Stimulated activated naive CD8-positive, alpha-beta T cell treated with anti-CD3 and anti-CD28 coated beads, Interleukin-15, Interleukin-2, amounts not matched to agents 100 ng/mL and 50 ng/mL, for 24 hours (primary cell): ENCODE data around the gene CGB3.

ENCODE experiments used
- H3K27ac Mint-ChIP-seq: one replicate; pipeline ENCODE4 v1.8.0; 2021; ENCODE audit warnings: mild to moderate bottlenecking, mixed read lengths
- H3K27me3 Mint-ChIP-seq: one replicate; pipeline ENCODE4 v1.8.0; 2021; ENCODE audit warnings: mixed read lengths
- H3K36me3 Mint-ChIP-seq: one replicate; pipeline ENCODE4 v1.8.0; 2021; ENCODE audit warnings: low read depth, mixed read lengths
- H3K4me1 Mint-ChIP-seq: one replicate; pipeline ENCODE4 v1.8.0; 2021; ENCODE audit warnings: low read depth, mixed read lengths
- H3K4me3 Mint-ChIP-seq: one replicate; pipeline ENCODE4 v1.8.0; 2021; ENCODE audit warnings: mild to moderate bottlenecking, mixed read lengths
- H3K9me3 Mint-ChIP-seq: one replicate; pipeline ENCODE4 v1.8.0; 2021; ENCODE audit warnings: mixed read lengths

The CGB3 gene

GRCh38 chr19:48989701-48990291, 34.3 kb downstream of the CGB3 start:
- Mint-ChIP-seq H3K27me3 (no peaks in the 10 kb centered on the region), H3K4me3 (no peak overlapping the region), H3K9me3 (no peaks in the 10 kb centered on the region), H3K27ac (no peak overlapping the region), H3K4me1 (peaks cover 50% of the 10 kb centered on the region), H3K36me3 (peaks cover 40% of the 10 kb centered on the region)

- H3K36me3 Mint-ChIP-seq, result peaks cover 35% of the 10 kb centered on the region
- peak overlapping the region; percentile 42 for H3K27ac Mint-ChIP-seq
Observed at GRCh38 chr19:48988860-48989259, 35.3 kb downstream of the CGB3 start.

DNA sequence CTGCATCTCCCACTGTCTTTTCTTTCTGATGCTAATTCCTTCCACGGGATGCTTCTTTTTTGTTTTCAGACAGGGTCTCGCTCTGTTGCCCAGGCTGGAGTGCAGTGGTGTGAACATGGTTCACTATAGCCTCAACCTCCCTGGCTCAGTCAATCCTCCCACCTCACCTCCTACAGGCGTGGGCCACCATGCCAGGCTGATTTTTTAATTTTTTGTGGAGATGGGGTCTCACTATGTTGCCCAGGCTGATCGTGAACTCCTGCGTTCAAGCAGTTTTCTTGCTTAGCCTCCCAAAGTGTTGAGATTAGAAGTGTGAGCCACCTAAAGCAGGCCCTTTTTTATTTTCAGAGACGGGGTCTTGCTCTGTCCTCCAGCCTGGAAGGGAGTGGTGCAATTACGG, 35.8 kb downstream of the CGB3 start:
- H3K27ac Mint-ChIP-seq, result peak overlapping the region; percentile 89
- H3K36me3 Mint-ChIP-seq, result peaks cover 37% of the 10 kb centered on the region
- peaks cover 40% of the 10 kb centered on the region for H3K4me1 Mint-ChIP-seq
- H3K4me3 Mint-ChIP-seq, result peak overlapping the region; percentile 29
- no peaks in the 10 kb centered on the region for H3K27me3 Mint-ChIP-seq
- no peaks in the 10 kb centered on the region for H3K9me3 Mint-ChIP-seq

More at GRCh38 chr19:48988860-48989259, 35.3 kb downstream of the CGB3 start:
- Mint-ChIP-seq H3K4me1 (peaks cover 44% of the 10 kb centered on the region), H3K27me3 (no peaks in the 10 kb centered on the region), H3K4me3 (no peak overlapping the region), H3K9me3 (no peaks in the 10 kb centered on the region)

DNA sequence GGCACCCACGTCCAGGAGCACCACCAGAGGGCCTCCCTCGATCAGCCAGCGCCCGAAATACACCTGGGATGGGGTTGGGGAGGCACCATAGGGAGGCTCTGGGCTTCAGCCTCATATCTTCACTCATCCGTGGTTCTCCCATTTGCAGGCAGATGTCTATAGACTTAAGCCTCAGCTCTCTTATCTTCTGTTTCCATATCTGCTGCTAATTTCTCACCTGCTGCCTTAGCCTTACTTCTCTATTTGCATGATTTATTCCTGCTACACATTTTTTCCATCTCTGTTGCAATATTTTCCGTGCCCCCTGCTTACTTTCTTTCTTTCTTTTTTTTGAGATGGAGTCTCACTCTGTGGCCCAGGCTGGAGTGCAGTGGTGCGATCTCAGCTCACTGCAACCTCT, 36.8 kb downstream of the CGB3 start:
- H3K36me3 Mint-ChIP-seq, result peaks cover 45% of the 10 kb centered on the region
- H3K9me3 Mint-ChIP-seq, result no peaks in the 10 kb centered on the region
- no peaks in the 10 kb centered on the region for H3K27me3 Mint-ChIP-seq
- H3K4me1 Mint-ChIP-seq, result peaks cover 38% of the 10 kb centered on the region
- H3K27ac Mint-ChIP-seq, result peak overlapping the region; percentile 89
- H3K4me3 Mint-ChIP-seq, result peak overlapping the region; percentile 24

DNA sequence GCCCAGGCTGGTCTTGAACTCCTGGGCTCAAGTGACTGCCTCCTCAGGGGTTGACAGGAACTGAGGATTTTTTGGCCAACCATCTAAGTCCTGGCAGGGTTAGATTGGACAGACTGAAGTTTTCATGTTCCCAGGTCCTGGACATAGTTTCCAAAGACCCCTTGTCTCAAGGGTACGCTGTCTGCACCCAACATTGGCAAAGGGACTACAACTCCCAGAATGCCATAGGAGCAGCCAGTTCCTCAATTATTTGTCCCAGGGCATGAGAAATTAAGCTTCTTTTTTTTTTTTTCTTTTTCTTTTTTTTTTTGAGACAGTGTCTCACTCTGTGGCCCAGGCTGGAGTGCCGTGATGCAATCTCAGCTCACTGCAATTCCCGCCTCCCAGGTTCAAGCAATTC, 37.9 kb downstream of the CGB3 start:
- H3K36me3 Mint-ChIP-seq, result peaks cover 52% of the 10 kb centered on the region
- H3K4me1 Mint-ChIP-seq, result peaks cover 32% of the 10 kb centered on the region
- H3K27ac Mint-ChIP-seq, result no peak overlapping the region
- H3K9me3 Mint-ChIP-seq, result no peaks in the 10 kb centered on the region
- no peak overlapping the region for H3K4me3 Mint-ChIP-seq
- no peaks in the 10 kb centered on the region for H3K27me3 Mint-ChIP-seq

- Mint-ChIP-seq H3K27me3 (no peaks in the 10 kb centered on the region), H3K4me1 (peaks cover 27% of the 10 kb centered on the region), H3K4me3 (no peak overlapping the region), H3K36me3 (peaks cover 52% of the 10 kb centered on the region), H3K9me3 (no peaks in the 10 kb centered on the region), H3K27ac (no peak overlapping the region)
Observed at GRCh38 chr19:48985711-48986110, 38.4 kb downstream of the CGB3 start.

GRCh38 chr19:48982280-48982679, 41.9 kb downstream of the CGB3 start:
- H3K27ac Mint-ChIP-seq, result peak overlapping the region; percentile 16
- no peaks in the 10 kb centered on the region for H3K27me3 Mint-ChIP-seq
- no peak overlapping the region for H3K4me3 Mint-ChIP-seq
- peaks cover 51% of the 10 kb centered on the region for H3K36me3 Mint-ChIP-seq
- H3K4me1 Mint-ChIP-seq, result peaks cover 28% of the 10 kb centered on the region
- H3K9me3 Mint-ChIP-seq, result no peaks in the 10 kb centered on the region

GRCh38 chr19:48977061-48977460, 47.1 kb downstream of the CGB3 start:
- H3K27me3 Mint-ChIP-seq, result no peaks in the 10 kb centered on the region
- no peak overlapping the region for H3K27ac Mint-ChIP-seq
- peaks cover 23% of the 10 kb centered on the region for H3K4me1 Mint-ChIP-seq
- no peak overlapping the region for H3K4me3 Mint-ChIP-seq
- peaks cover 37% of the 10 kb centered on the region for H3K36me3 Mint-ChIP-seq
- no peaks in the 10 kb centered on the region for H3K9me3 Mint-ChIP-seq

GRCh38 chr19:48975947-48976847, 47.9 kb downstream of the CGB3 start:
- H3K4me1 Mint-ChIP-seq, result peaks cover 23% of the 10 kb centered on the region
- no peak overlapping the region for H3K27ac Mint-ChIP-seq
- no peaks in the 10 kb centered on the region for H3K27me3 Mint-ChIP-seq
- no peak overlapping the region for H3K4me3 Mint-ChIP-seq
- H3K9me3 Mint-ChIP-seq, result no peaks in the 10 kb centered on the region
- H3K36me3 Mint-ChIP-seq, result peaks cover 33% of the 10 kb centered on the region
